Peyer's patch (tissue), 4 donors: Measurements from ENCODE around the gene NSRP1. TPM values are rescaled to one million over a fixed set of nuclear protein-coding genes. Genes with fewer than 3 reads are reported as not detected.

ENCODE experiments used
- DNase-seq, 3 donors: peaks; one replicate each; pipeline ENCODE4 v3.0.0-alpha.2; 2017 to 2019
- H3K27ac ChIP-seq, 4 donors: fragments of 200-600 bp; sonication (generic); one replicate each; pipeline ENCODE4 v1.5.1; 2016 to 2019
- H3K27me3 ChIP-seq, 2 donors: fragments of 200-600 bp; sonication (generic); one replicate each; pipeline ENCODE4 v1.5.1; 2019
- H3K36me3 ChIP-seq, 3 donors: fragments of 200-600 bp; sonication (generic); one replicate each; pipeline ENCODE4 v1.5.1; 2016 to 2019
- H3K4me1 ChIP-seq, 4 donors: fragments of 200-600 bp; sonication (generic); one replicate each; pipeline ENCODE4 v1.5.1; 2016 to 2019
- H3K4me3 ChIP-seq, 4 donors: fragments of 200-600 bp; sonication (generic); 1 replicate in 3 of 4; 2 replicates in 1 of 4; pipeline ENCODE4 v1.5.1; 2016 to 2019; ENCODE audit warnings: mild to moderate bottlenecking in 1 of 4
- H3K9me3 ChIP-seq, 4 donors: fragments of 200-600 bp; sonication (generic); one replicate each; pipeline ENCODE4 v1.5.1; 2016 to 2019; ENCODE audit warnings: mild to moderate bottlenecking in 1 of 4
- POLR2A ChIP-seq, 2 donors: fragments of 450-650 bp; IDR thresholded peaks; one replicate each; pipeline ENCODE4 v1.5.1; 2017; ENCODE audit warnings: antibody characterized with exemption in 2 of 2, mild to moderate bottlenecking in 2 of 2, moderate library complexity in 2 of 2
- total RNA-seq, 4 donors: library from RNA; depleted of rRNA; stranded (reverse); fragments of >200 nt; gene quantifications; one replicate each; pipeline ENCODE4 v1.1.0, GENCODE V29; 2016
- TF ChIP-seq, protein P1 (sequence below), 6 experiments: fragments of 450-650 bp in 4 of 6; fragments of 200-600 bp in 2 of 6; sonication (generic) in 1 of 6; IDR thresholded peaks; one replicate each; pipeline ENCODE4 v1.5.1; 2017 to 2019; ENCODE audit warnings: antibody characterized with exemption in 6 of 6, mild to moderate bottlenecking in 3 of 6, moderate library complexity in 1 of 6

The NSRP1 gene, protein sequence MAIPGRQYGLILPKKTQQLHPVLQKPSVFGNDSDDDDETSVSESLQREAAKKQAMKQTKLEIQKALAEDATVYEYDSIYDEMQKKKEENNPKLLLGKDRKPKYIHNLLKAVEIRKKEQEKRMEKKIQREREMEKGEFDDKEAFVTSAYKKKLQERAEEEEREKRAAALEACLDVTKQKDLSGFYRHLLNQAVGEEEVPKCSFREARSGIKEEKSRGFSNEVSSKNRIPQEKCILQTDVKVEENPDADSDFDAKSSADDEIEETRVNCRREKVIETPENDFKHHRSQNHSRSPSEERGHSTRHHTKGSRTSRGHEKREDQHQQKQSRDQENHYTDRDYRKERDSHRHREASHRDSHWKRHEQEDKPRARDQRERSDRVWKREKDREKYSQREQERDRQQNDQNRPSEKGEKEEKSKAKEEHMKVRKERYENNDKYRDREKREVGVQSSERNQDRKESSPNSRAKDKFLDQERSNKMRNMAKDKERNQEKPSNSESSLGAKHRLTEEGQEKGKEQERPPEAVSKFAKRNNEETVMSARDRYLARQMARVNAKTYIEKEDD
- total RNA-seq = 100 to 1,000 TPM in 1 of 4 donors, 10 to 100 TPM in 3; 16.5 to 134 (median 30.6) TPM

DNA sequence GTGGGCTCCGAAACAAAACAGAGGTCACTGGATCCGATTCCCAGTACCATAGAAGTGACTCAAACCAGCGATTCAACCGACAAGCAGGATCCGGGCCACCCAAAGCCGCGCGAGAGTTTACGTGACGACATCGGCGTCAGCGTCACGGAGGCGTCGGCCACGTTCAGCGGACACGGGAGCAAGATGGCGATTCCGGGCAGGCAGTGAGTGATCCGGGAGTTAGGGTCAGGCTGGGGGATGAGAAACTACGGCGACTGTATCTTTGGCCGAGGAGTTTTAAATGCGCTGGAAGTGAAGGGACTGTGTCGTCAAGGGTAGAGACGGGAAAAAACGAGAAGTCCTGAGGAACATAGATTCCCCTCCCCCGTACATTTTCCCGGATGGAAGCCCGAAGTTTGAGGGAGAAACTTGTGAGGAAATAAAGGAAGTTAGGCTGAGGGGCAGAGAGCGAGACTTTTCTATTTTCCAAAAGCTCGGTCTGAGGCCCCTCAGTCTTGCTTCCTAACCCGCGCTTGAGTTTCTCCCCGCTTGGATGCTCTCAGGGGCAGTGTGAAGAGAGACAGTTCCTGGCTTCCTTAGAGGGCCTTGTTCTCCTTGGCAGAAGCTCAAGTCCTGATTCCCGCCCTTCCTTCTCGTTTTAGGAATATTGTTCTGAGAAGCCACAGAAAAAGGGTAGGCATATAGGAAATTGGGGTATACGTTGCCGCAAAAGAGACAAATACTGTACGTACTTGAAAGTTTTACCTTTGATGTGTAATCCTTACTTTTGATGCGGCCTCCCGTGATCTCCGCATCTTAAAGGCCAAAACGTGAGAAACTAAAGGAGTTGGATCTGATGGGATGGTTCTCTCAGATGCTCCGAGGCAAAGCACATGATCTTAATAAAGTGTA, at the start of gene NSRP1:
NSRP1 (plus strand) TSS at position 156 of the 891 bp plus-strand sequence; CDS start at position 184, 28 bp downstream.
- peak; percentile 93 to 98 (median 96) for DNase-seq
- Histone ChIP-seq H3K9me3 (no peaks in the 10 kb centered on the region), H3K27me3 (no peaks in the 10 kb centered on the region), H3K4me3 (peak within 1 kb of the TSS; percentile 58 to 86 (median 70)), H3K36me3 (peaks cover 0 to 18% (median 0%) of the 10 kb centered on the region in 3 donors), H3K27ac (peak within 1 kb of the TSS; percentile 87 to 99 (median 94)), H3K4me1 (peaks cover 0 to 18% (median 0%) of the 10 kb centered on the region in 4 donors)
- peak; percentile 89 to 95 for TF ChIP-seq POLR2A (IDR thresholded peaks at IDR 0.05)
- TF ChIP-seq, protein P1, sequence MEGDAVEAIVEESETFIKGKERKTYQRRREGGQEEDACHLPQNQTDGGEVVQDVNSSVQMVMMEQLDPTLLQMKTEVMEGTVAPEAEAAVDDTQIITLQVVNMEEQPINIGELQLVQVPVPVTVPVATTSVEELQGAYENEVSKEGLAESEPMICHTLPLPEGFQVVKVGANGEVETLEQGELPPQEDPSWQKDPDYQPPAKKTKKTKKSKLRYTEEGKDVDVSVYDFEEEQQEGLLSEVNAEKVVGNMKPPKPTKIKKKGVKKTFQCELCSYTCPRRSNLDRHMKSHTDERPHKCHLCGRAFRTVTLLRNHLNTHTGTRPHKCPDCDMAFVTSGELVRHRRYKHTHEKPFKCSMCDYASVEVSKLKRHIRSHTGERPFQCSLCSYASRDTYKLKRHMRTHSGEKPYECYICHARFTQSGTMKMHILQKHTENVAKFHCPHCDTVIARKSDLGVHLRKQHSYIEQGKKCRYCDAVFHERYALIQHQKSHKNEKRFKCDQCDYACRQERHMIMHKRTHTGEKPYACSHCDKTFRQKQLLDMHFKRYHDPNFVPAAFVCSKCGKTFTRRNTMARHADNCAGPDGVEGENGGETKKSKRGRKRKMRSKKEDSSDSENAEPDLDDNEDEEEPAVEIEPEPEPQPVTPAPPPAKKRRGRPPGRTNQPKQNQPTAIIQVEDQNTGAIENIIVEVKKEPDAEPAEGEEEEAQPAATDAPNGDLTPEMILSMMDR (IDR thresholded peaks at IDR 0.05) = no peak

DNA sequence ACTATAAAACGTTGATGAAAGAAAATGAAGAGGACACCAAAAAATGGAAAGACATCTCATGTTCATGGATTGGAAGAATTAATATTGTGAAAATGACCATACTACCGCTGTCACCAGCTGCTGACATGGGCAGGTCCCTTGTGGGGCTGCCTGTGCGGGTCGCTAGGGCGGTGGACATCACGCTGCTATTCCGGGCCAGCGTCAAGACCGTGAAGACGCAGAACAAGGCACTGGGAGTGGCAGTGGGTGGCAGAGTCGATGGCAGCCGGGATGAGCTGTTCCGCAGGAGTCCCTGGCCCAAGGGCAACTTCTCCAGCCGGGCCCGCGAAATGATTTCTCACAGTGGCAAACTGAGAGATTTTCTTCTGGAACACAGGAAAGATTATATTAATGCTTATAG, 48.2 kb upstream of the NSRP1 start:
- H3K4me1 ChIP-seq = no peaks in the 10 kb centered on the region
- H3K27ac ChIP-seq = no peak overlapping the region
- peaks cover 0 to 20% (median 3%) of the 10 kb centered on the region in 4 donors for H3K9me3 ChIP-seq
- H3K4me3 ChIP-seq = no peak overlapping the region
- H3K36me3 ChIP-seq = no peaks in the 10 kb centered on the region
- no peak for DNase-seq
- no peaks in the 10 kb centered on the region for H3K27me3 ChIP-seq
- TF ChIP-seq, protein P1 (IDR thresholded peaks at IDR 0.05) = no peak
- no peak for TF ChIP-seq POLR2A (IDR thresholded peaks at IDR 0.05)

DNA sequence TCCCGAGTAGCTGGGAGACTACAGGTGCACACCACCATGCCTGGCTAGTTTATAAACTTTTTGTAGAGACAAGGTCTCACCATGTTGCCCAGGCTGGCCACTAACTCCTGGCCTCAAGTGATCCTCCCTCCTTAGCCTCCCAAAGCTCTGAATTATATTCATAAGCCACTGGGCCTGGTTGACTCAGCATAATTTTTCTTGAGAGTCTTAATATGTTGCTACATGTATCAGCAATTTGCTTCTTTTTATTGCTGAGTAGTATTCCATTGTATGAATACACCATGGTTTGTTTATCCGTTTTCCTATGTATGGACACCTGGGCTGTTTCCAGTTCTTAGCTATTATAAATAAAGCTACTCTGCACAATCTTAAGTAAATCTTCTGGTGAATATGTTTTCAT, 42.4 kb upstream of the NSRP1 start:
- Histone ChIP-seq H3K4me1 (no peaks in the 10 kb centered on the region), H3K27ac (no peak overlapping the region), H3K27me3 (no peaks in the 10 kb centered on the region), H3K36me3 (no peaks in the 10 kb centered on the region), H3K4me3 (no peak overlapping the region), H3K9me3 (no peaks in the 10 kb centered on the region)
- DNase-seq = no peak
- TF ChIP-seq, protein P1 (IDR thresholded peaks at IDR 0.05) = no peak
- TF ChIP-seq POLR2A (IDR thresholded peaks at IDR 0.05) = no peak

DNA sequence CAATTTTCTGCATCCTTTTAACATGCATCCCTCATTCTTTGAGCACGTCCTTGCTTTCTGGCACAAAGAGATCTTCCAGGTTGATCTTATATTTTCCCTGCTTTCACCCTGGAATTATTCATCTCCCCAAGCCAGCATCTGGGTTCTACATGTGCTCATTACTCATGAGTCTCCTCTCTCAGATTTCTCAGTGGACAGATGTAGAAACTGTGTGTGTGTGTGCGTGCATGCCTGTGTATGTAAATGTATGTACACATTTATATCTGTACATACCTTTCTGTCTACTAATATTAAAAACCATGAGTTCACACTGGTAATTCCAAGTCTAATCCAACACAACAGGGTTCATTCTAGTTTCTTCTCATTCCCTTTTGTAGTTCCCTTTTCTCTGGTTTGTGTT, 41.9 kb upstream of the NSRP1 start:
- no peak overlapping the region for H3K4me3 ChIP-seq
- no peaks in the 10 kb centered on the region for H3K27me3 ChIP-seq
- H3K27ac ChIP-seq = no peak overlapping the region
- H3K36me3 ChIP-seq = no peaks in the 10 kb centered on the region
- DNase-seq = no peak
- H3K9me3 ChIP-seq = no peaks in the 10 kb centered on the region
- TF ChIP-seq POLR2A (IDR thresholded peaks at IDR 0.05) = no peak
- TF ChIP-seq, protein P1 (IDR thresholded peaks at IDR 0.05) = no peak
- no peaks in the 10 kb centered on the region for H3K4me1 ChIP-seq

DNA sequence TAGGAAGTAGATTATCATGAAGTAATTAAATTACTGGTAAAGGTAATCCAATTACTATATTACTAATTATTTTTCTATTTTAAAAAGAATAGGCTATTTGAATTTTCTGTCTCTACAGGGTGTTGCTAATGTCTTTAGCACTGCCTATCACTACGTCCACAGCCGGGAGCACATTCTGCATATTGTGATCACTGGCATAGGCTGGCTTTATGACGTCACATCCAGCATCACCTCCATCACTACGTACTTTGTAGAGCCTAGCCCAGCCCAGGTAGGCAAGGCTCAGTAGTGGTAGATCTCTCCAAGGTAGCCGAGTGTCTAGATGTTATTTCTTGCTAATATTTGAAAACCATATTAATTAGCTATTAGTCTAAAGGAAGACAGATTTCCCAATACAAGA, 33.8 kb upstream of the NSRP1 start:
- DNase-seq = no peak
- Histone ChIP-seq H3K9me3 (no peaks in the 10 kb centered on the region), H3K4me1 (no peaks in the 10 kb centered on the region), H3K36me3 (no peaks in the 10 kb centered on the region), H3K4me3 (no peak overlapping the region), H3K27ac (no peak overlapping the region), H3K27me3 (no peaks in the 10 kb centered on the region)
- TF ChIP-seq, protein P1 (IDR thresholded peaks at IDR 0.05) = no peak
- TF ChIP-seq POLR2A (IDR thresholded peaks at IDR 0.05) = no peak
